H1 (cell line): Measurements from ENCODE around the gene METTL22. TPM values are rescaled to one million over a fixed set of nuclear protein-coding genes. Genes with fewer than 3 reads are reported as not detected.

ENCODE experiments used
- CREB1 ChIP-seq: IDR thresholded peaks from 2 replicates; pipeline ENCODE4 v1.6.1; 2012; ENCODE audit warnings: inconsistent platforms
- EZH2 ChIP-seq: fragments of 200-600 bp; sonication (generic); IDR thresholded peaks from 2 replicates; pipeline ENCODE4 v1.7.1; 2012; ENCODE audit warnings: low read depth, mild to moderate bottlenecking, moderate library complexity, low read length, inconsistent platforms; ENCODE audit not compliant: severe bottlenecking
- FOSL1 ChIP-seq: IDR thresholded peaks from 2 replicates; pipeline ENCODE4 v1.6.1; 2011; ENCODE audit warnings: mild to moderate bottlenecking, low read depth, low read length, moderate library complexity; ENCODE audit not compliant: insufficient read depth
- KDM1A ChIP-seq: fragments of 200-600, 300-600 bp; sonication (generic); IDR thresholded peaks from 2 replicates; pipeline ENCODE4 v1.7.1; 2016; ENCODE audit warnings: mild to moderate bottlenecking, low read length, borderline replicate concordance
- KDM5A ChIP-seq: fragments of 200-600 bp; IDR thresholded peaks from 2 replicates; pipeline ENCODE4 v1.7.1; 2012; ENCODE audit warnings: mild to moderate bottlenecking, low read length, inconsistent platforms, mixed read lengths
- SIRT6 ChIP-seq: IDR thresholded peaks from one replicate; pipeline ENCODE4 v1.7.1; 2012; ENCODE audit warnings: low read length, inconsistent platforms
- TBP ChIP-seq: IDR thresholded peaks from 2 replicates; pipeline ENCODE4 v1.6.1; 2011; ENCODE audit warnings: low read depth, low read length, improper control_type of control experiment
- TEAD4 ChIP-seq: IDR thresholded peaks from 2 replicates; pipeline ENCODE4 v1.6.1; 2012; ENCODE audit warnings: low read depth, low read length, inconsistent platforms, mixed read lengths
- polyA plus RNA-seq, 7 experiments: library from polyadenylated mRNA; depleted of rRNA in 3 of 7; stranded (reverse) in 5 of 7; unstranded in 2 of 7; fragments of >200 nt in 5 of 7; fragments of 200-250 nt in 2 of 7; gene quantifications; 1 replicate in 5 of 7; 2 replicates in 1 of 7; 4 replicates in 1 of 7; pipeline versions ENCODE4 v1.2.1 to v1.2.3, GENCODE V29; 2011 to 2013; ENCODE audit warnings: missing spikeins in 2 of 7, mixed read lengths in 2 of 7
- total RNA-seq: library from RNA; stranded (reverse); fragmentation: NEBNext Ultra II Directional; extraction: Animal tissue kit (Norgen Biotek cat#: 25700); gene quantifications from 2 replicates; pipeline ENCODE4 v1.2.1, GENCODE V29; 2021

The METTL22 gene
- total and polyA plus RNA-seq, 2 of the 8 experiments (the other 6 are each of a cell fraction or from before 2014, with no cell fraction given): 56.7 to 85.2 TPM

DNA sequence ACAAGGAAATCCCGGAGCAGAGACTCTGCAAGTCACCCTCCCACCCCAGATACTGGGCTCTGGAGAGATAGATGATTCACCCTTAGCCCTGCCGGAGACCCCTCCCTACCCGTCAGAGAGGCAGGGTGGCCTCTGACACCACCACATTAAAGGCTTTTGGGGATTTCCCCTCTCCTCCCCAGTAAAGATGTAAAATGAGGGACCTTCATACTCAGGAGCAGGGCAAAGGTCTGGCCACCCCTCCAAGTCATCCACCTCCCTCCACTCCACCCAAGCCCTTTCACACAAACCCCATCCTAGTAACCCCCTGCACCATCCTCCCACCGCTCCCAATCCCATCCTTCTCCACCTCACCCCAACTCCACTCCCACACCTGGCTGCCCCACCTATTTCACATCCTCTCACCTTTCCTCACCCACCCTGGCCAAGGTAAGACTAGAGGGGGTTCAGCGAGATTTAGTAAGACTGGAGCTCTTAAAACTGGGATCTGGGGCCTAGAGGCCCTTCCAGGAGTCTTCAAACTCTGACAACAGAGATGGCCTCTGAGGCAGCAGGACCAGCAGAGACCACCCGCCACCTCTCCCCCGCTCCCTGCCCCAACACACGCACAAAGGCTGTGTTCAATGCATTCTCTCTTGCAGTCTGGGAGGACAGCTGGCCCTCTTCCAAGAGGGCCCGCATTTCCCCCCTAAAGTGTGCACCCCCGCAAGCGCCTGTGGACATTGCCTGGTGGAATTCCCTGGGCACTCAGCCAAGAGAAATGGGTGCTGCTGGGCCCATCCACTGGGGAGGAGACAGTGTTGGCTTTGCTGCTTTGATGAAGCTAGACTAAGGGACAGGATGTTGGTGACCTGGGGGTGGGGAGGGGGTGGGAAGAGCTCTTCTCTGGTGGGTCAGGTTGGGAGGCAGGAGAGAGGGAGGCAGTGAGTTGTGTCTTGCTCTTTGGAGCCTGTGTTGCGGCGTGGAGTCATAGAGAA, 54.0 kb downstream of the METTL22 start (continued):
- TF ChIP-seq CREB1 (no peak), EZH2 (no peak), KDM5A (no peak), KDM1A (no peak), SIRT6 (no peak), FOSL1 (no peak), TEAD4 (no peak), TBP (no peak)
